Measurements from ENCODE around the gene EFNB3. TPM values are rescaled to one million over a fixed set of nuclear protein-coding genes. Genes with fewer than 3 reads are reported as not detected.

The EFNB3 gene
- total RNA-seq, 1 experiment from 2014 or later, result 2.5 TPM

DNA sequence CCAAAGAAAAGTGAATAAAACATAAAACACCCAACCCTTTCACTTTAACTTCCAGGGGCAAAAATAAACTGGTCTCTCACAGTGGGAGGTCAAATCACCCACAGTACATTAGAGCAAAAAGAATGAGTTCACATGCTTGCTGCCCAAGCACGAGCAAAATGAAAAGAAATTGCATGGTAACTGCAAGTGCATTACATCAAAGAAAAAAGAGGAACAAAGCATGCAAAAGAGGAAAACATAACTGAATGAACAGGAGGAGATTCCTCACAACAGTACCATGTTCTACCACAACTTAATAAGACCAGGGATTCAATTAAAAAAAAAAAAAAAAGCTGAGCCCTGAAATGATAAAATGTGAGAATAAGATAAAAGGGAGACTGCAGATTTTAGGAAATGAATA, 24.8 kb downstream of the EFNB3 start:
- ATAC-seq (no peak), DNase-seq (ENCODE audit: low read depth, low spot score) (no peak)
- CTCF ChIA-PET, result no interaction called here
- no peaks in the 10 kb centered on the region for H3K36me3 ChIP-seq (ENCODE audit: control insufficient read depth, insufficient read depth, low read length)
- POLR2A ChIA-PET, result no interaction called here
- H3K9me3 ChIP-seq (ENCODE audit: control insufficient read depth, insufficient read depth, low read depth, low read length), result no peaks in the 10 kb centered on the region
- H3K27ac ChIP-seq (ENCODE audit: low read length), result no peak overlapping the region
- BruUV-seq (replicated peaks), result no TSS peak
- in situ Hi-C loops (cut with HindIII; ENCODE audit: low pct_unique_long_range_greater_than_20kb, low sequenced_read_pairs) (no loop called here), intact Hi-C loops (cut with micrococcal nuclease; ENCODE audit: unreplicated experiment) (no loop called here)
- no peaks in the 10 kb centered on the region for H3K27me3 ChIP-seq (ENCODE audit: control insufficient read depth, insufficient read depth, low read length)
- H3K4me1 ChIP-seq (ENCODE audit: control insufficient read depth, insufficient read depth, low read length), result no peaks in the 10 kb centered on the region
- TF ChIP-seq, protein P1, sequence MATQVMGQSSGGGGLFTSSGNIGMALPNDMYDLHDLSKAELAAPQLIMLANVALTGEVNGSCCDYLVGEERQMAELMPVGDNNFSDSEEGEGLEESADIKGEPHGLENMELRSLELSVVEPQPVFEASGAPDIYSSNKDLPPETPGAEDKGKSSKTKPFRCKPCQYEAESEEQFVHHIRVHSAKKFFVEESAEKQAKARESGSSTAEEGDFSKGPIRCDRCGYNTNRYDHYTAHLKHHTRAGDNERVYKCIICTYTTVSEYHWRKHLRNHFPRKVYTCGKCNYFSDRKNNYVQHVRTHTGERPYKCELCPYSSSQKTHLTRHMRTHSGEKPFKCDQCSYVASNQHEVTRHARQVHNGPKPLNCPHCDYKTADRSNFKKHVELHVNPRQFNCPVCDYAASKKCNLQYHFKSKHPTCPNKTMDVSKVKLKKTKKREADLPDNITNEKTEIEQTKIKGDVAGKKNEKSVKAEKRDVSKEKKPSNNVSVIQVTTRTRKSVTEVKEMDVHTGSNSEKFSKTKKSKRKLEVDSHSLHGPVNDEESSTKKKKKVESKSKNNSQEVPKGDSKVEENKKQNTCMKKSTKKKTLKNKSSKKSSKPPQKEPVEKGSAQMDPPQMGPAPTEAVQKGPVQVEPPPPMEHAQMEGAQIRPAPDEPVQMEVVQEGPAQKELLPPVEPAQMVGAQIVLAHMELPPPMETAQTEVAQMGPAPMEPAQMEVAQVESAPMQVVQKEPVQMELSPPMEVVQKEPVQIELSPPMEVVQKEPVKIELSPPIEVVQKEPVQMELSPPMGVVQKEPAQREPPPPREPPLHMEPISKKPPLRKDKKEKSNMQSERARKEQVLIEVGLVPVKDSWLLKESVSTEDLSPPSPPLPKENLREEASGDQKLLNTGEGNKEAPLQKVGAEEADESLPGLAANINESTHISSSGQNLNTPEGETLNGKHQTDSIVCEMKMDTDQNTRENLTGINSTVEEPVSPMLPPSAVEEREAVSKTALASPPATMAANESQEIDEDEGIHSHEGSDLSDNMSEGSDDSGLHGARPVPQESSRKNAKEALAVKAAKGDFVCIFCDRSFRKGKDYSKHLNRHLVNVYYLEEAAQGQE (IDR thresholded peaks at IDR 0.05; ENCODE audit: insufficient read depth in 1 of 2, low read depth in 2 of 2, low read length in 1 of 2), result no peak
- TF ChIP-seq TCF7L2 (IDR thresholded peaks at IDR 0.05; ENCODE audit: low read depth, low read length), result no peak
- TF ChIP-seq, protein P2, sequence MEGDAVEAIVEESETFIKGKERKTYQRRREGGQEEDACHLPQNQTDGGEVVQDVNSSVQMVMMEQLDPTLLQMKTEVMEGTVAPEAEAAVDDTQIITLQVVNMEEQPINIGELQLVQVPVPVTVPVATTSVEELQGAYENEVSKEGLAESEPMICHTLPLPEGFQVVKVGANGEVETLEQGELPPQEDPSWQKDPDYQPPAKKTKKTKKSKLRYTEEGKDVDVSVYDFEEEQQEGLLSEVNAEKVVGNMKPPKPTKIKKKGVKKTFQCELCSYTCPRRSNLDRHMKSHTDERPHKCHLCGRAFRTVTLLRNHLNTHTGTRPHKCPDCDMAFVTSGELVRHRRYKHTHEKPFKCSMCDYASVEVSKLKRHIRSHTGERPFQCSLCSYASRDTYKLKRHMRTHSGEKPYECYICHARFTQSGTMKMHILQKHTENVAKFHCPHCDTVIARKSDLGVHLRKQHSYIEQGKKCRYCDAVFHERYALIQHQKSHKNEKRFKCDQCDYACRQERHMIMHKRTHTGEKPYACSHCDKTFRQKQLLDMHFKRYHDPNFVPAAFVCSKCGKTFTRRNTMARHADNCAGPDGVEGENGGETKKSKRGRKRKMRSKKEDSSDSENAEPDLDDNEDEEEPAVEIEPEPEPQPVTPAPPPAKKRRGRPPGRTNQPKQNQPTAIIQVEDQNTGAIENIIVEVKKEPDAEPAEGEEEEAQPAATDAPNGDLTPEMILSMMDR (IDR thresholded peaks at IDR 0.05), result no peak
- no peak overlapping the region for H3K4me3 ChIP-seq (ENCODE audit: low read depth in 2 of 2, low read length in 2 of 2)

DNA sequence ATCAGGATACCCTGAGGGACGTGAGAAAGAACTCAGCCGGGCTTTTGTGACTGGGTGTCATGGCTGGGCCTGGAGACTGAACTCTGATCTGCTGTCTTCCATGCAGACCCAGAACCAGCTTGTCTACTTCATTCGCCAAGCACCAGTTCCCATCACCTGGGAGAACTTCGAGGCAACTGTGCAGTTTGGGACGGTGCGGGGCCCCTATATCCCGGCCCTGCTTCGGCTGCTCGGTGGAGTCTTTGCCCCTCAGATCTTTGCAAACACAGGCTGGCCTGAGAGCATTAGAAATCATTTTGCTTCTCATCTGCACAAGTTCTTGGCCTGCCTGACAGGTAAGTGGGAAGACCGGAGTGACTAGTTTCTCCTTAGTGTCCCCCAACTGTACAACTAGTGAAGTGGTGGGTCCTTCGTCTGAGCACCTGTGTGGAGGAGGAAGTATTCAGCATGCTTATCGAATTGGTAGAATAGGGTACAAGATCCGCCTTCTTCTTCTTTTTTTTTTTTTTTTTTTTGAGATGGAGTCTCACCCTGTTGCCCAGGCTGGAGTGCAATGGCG, 28.1 kb downstream of the EFNB3 start:
- Histone ChIP-seq H3K27ac (ENCODE audit: low read length) (no peak overlapping the region), H3K36me3 (ENCODE audit: control insufficient read depth, insufficient read depth, low read length) (no peaks in the 10 kb centered on the region), H3K4me1 (ENCODE audit: control insufficient read depth, insufficient read depth, low read length) (no peaks in the 10 kb centered on the region), H3K27me3 (ENCODE audit: control insufficient read depth, insufficient read depth, low read length) (no peaks in the 10 kb centered on the region), H3K4me3 (ENCODE audit: low read depth in 2 of 2, low read length in 2 of 2) (no peak overlapping the region), H3K9me3 (ENCODE audit: control insufficient read depth, insufficient read depth, low read depth, low read length) (no peaks in the 10 kb centered on the region)
- intact Hi-C loops (cut with micrococcal nuclease; ENCODE audit: unreplicated experiment), result no loop called here
- CTCF ChIA-PET, result no interaction called here
- POLR2A ChIA-PET, result no interaction called here
- TF ChIP-seq TCF7L2 (IDR thresholded peaks at IDR 0.05; ENCODE audit: low read depth, low read length), result no peak
- TF ChIP-seq, protein P2 (IDR thresholded peaks at IDR 0.05), result no peak
- TF ChIP-seq, protein P1 (IDR thresholded peaks at IDR 0.05; ENCODE audit: insufficient read depth in 1 of 2, low read depth in 2 of 2, low read length in 1 of 2), result no peak
- no peak for TF ChIP-seq POLR2AphosphoS5 (IDR thresholded peaks at IDR 0.05; ENCODE audit: low read depth, low read length)
- TF ChIP-seq SIN3A (IDR thresholded peaks at IDR 0.05; ENCODE audit: borderline replicate concordance, insufficient read depth, low read depth, low read length), result no peak
- BruUV-seq (replicated peaks), result no TSS peak
- DNase-seq (ENCODE audit: low read depth, low spot score) (no peak), ATAC-seq (no peak)
- in situ Hi-C loops (cut with HindIII; ENCODE audit: low pct_unique_long_range_greater_than_20kb, low sequenced_read_pairs), result no loop called here

Data from Panc1 (cell line).